HS-27A (cell line): ENCODE data around the gene GABPB2.
"Not testable (repeated sequence)": the region's sequence is repeated elsewhere in the genome, so short reads cannot be mapped to it uniquely, and the experiment has no call there.

ENCODE experiments used
- DNase-seq: peaks from one replicate; pipeline ENCODE4 v3.0.0-alpha.2; 2012; ENCODE audit warnings: low read depth, missing footprints

Gene GABPB2

DNA sequence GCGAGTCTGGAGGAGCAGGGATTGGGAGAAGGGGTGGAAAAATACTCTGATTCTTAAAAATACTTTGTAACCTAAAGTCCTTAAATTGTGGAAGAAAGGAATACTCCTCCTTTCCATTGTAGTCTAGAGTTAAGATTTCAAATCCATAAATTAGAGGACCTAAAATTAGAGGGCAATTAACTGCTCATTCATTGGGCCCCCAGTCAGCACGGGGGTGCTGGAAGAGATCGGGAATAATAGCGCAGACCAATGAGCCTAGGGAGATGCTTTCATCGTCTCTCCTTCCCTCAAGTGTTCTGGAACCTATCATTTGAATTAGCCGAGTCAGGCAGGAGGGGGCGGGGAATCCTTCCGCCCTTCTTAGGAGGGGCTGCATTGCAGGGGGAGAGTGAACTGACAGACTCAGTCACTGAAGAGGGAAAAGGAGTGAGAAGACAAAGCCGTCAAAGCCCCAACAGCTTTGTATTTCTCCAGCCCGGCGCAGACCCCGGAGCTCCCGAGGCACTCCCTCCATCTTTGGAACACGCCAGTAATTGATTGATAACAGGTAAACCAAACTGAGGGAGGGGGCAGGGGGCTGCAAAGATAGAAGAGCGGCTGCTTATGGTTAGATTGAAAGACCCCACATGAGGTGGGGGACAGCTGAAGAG, 10.4 kb upstream of the GABPB2 start, which contains the start of gene MLLT11:
TSS of gene MLLT11 (plus strand) at position 391 of the 650 bp plus-strand sequence. CDS start 6,828 bp downstream, outside the sequence.
- DNase-seq, result no peak

DNA sequence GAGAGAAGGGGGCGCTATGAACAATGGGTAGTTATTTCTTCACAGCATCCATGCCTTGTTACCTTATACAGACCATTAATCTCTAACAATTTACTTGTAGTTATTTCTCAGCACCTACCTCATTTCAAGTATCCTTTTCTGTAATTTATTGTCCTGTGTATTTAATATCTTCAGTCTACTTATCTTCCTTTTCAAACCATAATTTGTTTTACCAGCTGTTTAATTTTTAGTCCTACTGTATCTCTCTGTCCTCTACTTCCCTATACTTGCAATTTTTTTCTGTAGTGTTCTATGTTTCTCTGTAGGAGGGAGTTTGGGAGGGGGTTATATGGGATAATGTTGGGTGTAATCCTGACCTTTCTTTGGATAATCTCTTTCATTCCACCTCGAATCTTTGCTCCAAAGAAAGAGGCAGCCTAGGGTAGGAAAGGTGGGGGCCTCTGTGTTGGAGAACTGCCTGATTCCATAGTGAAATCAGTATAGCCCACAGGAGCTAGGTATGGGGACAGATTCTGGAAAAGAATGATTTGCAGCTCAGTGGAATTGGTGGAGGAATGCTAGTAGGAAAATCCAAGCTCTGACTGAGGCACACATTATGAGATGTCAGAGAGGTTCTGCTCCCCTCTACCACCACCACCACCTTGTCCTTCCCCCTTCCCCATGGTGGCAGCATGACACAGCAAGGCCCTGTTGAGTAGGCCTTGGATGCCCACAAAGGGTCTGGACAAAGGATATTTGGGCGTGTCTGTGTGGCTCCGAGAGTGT, 9.7 kb upstream of the GABPB2 start:
- no peak for DNase-seq

- DNase-seq, result no peak
Measured at GRCh38 chr1:151061704-151062103, 8.9 kb upstream of the GABPB2 start.

GRCh38 chr1:151062741-151063371, 7.7 kb upstream of the GABPB2 start:
- no peak for DNase-seq

DNA sequence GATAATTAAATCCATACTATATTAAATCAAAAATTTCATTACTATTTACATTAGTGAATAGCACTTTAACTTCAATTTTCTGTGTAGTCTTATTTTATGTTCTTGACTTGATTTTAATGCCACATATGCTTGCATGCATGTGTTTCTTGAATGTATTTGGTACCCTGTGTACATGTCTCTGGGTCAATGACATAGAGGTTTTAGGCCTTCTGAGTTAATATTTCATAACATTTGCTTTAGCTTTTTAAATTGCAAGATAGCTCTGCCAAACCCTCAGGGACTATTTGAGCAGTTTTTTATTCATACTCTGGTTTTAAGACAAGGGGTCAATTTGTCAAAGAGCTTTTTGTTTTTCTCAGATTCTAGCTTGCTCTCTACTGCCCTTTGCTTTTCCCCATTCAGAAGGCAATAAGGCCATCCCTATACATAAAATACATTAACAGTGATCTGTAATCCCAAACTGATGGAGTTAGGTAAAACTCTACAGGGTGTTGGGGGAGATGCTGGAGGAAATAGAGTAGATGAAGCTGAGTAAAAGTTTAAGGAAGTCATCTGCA, 5.4 kb upstream of the GABPB2 start:
- DNase-seq, result no peak

- DNase-seq, result no peak
Measured at GRCh38 chr1:151067185-151067584, 3.4 kb upstream of the GABPB2 start.

- no peak for DNase-seq
Measured at GRCh38 chr1:151069103-151069486, 1.5 kb upstream of the GABPB2 start.

DNA sequence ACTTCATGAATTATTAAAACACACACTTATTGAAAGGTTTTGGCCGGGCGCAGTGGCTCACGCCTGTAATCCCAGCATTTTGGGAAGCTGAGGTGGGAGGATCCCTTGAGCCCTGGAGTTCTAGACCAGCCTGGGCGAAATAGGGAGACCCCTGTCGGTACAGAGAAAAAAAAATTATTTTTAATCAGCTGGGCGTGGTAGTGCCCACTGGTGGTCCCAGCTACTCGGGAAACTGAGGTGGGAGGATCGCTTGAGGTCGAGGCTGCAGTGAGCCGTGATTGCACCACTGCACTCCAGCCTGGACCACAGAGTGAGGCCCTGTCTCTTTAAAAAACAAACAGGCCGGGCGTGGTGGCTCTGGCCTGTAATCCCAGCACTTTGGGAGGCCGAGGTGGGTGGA, 1.7 kb downstream of the GABPB2 start:
- DNase-seq, result no peak

DNA sequence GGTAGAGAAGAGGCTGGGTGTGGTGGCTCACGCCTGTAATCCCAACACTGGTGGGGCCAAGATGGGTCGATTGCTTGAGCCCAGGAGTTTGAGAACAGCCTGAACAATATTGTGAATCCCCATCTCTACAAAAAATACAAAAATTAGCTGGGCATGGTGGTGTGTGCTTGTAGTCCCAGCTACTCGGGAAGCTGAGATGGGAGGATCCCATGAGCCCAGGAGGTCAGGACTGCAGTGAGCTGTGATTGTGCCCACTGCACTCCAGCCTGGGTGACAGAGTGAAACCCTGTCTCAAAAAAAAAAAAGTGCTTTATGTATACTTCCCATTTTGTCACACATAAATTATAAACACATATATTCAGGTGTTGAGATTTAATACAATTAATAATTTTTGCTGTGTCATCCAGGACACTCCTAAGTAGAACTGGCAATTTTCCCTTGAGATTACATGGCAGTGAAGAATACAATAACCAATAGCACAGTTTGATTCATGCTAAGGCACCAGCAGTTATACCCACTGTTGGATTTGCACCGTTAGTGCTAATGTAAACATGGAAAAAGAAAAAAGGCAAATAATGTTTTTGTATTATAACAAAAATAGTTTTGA, 15.5 kb downstream of the GABPB2 start:
- no peak for DNase-seq

GRCh38 chr1:151097426-151097825, 26.9 kb downstream of the GABPB2 start:
- DNase-seq, result not testable (repeated sequence)

DNA sequence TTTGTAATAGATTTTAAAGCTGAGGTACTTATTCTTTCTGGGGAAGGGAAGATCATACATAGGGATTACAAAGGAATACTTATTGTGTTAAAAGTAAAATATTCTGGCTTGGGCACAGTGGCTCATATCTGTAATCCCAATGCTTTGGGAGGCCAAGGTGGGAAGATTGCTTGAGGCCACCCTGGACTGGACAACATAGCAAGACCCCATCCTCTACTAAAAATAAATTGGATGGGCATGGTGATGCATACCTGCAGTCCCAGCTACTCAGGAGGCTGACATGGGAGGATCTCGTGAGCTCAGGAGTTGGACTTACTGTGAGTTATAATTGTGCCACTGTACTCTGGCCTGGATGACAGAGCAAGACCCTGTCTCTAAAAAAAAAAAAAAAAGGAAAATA, 27.6 kb downstream of the GABPB2 start:
- DNase-seq, result no peak

DNA sequence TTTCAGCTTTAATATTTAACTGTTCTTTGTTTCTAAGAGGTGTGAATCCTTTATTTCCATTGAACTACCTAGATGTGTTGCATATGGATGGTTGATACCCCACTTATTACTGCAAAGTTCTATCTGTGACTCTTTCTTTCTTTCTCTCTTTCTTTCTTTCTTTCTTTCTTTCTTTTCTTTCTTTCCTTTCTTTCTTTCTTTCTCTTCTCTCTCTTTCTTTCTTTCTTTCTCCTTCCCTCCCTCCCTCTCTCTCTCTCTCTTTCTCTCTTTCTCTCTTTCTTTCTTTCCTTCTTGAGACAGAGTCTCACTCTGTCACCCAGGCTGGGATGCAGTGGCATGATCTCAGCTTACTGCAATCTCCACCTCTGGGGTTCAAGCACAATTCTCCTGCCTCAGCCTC, 34.1 kb downstream of the GABPB2 start:
- no peak for DNase-seq

DNA sequence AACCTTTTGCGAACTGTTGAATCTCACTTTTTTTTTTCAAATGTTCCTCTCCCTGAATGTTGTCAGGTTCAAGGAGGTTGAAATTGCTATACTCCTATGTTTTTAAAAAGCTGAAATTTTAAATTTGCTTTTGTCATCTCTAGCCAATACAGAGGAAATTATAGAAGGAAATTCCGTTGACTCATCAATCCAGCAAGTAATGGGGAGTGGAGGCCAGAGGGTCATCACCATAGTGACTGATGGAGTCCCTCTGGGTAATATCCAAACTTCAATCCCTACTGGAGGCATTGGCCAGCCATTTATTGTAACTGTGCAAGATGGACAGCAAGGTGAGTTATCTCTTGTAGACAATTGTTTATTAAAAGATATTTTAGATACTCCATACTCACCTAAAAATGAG, 36.3 kb downstream of the GABPB2 start:
- no peak for DNase-seq

DNA sequence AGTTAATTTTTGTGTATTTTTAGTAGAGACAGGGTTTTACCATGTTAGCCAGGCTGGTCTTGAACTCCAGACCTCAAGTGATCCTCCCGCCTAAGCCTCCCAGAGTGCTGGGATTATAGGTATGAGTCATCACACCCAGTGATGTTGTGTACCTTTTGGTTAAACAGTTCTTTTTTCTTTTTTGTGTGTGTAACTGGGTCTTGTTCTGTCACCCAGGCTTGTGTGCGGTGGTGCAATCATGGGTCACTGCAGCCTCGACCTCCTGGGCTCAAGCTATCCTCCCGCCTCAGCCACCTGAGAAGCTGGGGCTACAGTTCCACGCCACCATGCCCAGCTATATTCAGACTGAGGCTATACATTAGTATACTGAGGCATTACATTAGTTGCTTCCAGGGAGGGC, 37.8 kb downstream of the GABPB2 start:
- DNase-seq, result no peak

DNA sequence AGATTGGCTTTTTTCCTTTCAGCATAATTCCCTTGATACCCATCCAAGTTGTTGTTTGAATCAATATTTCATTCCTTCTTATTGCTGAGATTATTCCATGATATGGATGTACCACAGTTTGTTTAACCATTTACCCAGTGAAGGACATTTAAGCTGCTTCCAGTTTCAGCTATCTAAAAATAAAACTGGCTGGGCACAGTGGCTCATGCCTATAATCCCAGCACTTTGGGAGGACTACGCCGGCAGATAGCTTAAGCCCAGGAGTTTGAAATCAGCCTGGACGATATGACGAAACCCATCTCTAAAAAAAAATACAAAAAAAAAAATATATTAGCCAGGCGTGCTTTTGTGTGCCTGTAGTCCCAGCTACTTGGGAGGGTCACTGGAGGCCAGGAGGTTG, 43.3 kb downstream of the GABPB2 start:
- no peak for DNase-seq

DNA sequence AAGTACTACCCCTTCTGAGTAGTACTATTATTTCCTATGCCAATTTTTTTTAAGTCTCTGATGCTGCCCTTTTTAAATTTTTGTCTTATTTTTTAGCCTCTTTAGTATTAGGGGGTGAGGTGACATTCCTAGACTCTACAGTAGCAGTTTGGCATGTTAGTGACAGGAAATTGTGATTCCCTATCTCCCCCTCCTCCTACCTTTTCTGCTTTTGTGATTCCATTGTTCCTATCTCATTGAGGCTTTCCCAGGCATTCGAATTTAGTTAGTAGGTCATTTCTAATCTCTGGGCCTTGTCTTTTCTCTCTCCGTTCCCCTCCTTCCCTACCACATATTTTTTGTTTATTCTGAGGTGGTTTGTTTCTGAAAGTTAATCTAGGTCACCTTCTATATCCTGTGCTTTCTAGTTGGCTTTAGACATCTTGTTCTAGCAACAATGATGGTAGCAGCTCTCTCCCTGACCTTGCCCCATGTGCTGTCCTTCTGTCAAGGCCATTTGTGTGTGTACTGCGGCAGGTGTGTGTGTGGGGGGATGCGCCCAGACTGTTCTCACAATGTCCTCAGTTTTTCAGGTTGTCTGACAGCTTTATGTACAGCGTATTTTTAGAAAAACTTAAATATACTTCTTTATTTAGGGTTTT, 54.3 kb downstream of the GABPB2 start:
- DNase-seq, result no peak

- DNase-seq, result no peak
Measured at GRCh38 chr1:151128800-151129199, 58.2 kb downstream of the GABPB2 start.

DNA sequence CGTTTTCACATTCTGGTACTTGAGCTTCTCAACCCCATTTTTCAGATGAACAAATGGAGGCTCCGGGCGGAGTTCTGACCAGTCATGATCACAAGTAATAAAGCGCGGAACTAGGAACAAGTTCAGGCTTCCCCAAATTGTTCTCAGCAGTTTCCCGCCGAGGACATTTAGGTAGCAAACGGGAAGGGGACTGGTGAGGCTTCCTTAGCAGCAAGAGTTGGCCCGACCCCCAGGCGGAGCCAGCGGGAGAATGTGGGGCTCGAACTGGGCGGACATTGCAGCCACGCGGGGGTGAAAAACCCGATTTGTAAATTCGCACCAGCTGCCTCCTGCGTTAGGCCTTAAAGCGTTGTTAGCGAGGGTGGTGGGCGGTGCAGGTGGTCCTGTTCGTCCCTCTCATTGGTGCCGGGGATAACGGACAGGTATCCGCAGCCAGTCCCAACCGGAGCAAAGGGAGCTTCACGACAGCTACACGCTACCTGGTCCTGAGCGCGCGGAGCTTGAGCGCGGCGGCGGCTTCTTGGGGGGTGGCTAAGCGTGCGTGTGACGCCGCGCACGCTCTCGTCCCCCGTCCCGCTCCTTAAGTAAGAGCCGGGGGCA, 60.5 kb downstream of the GABPB2 start:
- no peak for DNase-seq

GRCh38 chr1:151131701-151132334, 61.3 kb downstream of the GABPB2 start:
- DNase-seq, result no peak

- no peak for DNase-seq
Measured at GRCh38 chr1:151132335-151133017, 61.9 kb downstream of the GABPB2 start.
